GM21825 (cell line): ENCODE measurements around the gene FOXF1.

ENCODE experiments used
- ATAC-seq: cut with Tn5 transposase; IDR thresholded peaks from one replicate; pipeline ENCODE4 v1.9.1; 2021; ENCODE audit warnings: mild to moderate bottlenecking, moderate library complexity; ENCODE audit not compliant: unreplicated experiment

FOXF1 gene

DNA sequence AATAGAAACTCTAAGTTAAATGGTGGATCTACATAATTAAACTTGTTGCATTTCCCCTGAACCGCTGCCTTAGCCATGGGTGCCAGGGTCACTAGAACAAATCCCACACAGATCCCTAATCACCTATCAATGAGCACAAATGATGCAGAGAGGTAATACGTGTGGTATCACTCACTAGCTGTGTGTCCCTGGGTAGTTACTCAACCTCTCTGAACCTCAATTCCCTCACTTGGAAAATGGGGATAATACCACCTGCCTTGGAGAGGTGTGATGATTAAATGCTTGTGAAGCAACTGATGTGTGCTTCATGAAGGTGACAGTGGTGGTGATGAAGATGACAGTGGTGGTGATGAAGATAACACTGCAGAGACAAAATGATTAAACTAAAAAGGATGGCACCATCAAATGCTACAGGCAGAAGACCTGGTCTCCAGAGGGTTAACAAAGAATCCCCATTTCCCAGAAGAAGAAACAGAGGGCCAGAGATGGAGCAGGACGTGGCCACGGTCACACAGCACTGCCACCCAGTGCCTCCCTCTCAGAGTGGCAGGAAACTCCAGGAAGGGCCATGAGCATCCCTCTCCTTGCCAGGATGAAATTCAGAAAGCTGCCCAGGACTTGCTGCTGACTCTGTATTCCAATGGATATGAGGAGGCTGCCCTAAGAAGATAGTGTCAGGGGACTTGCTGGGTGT is 17.9 kb upstream of the FOXF1 start:
- ATAC-seq, result no peak

DNA sequence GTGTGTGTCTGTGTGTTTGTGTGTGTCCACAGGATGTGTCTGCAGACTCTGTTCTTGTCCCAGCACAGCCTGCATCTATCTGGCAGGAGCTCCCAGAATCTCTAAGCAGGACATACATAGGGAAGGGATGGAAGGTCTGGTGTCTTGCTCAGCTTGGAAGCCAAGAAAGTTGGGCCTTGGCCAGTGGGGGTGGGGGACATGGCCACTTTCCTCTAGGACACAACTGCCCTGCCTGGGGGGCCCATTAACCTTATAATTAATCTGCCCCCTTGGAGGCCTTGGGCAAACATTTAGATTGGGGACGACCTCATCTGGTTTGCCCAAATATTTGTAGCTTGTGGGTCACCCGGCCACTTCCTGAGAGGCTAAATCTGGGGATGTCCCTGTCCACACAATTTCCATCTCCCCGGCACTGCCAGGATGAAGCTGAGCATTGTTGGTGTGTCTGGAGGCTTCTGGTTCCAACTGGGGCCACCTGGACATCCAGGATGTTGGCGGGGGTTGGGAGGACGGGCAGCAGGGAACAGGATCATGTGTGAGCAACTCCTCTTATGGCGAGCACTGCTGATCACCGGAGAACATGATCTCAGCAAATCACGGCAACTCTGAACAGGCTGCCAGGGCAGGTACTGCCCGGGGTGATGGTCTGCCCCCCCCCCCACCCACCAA is 17.2 kb upstream of the FOXF1 start:
- ATAC-seq, result no peak

DNA sequence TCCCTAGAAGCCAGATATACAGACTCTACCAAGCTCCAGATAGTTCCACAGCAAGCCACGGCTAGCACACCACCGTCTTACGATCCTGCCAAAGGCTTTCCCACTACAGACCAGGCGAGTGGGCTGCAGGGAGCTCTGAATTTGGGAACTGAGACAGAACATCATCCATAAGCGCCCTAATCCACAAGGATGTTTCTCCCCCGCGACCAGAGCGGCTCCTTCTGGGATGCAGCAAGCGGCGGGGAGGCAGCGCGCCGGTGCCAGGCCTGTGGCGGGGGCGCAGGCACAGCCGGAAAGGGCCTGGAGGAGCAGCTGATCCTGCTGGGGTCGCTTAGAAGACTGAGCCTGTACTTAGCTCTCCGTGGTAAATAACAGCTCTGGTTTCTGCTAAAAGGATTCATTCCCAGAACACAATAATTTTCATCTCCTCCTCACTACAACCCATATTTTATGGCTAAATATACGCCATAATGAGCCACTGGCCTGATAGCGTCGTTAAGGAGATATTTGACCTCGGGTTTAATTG is 16.2 kb upstream of the FOXF1 start:
- no peak for ATAC-seq

DNA sequence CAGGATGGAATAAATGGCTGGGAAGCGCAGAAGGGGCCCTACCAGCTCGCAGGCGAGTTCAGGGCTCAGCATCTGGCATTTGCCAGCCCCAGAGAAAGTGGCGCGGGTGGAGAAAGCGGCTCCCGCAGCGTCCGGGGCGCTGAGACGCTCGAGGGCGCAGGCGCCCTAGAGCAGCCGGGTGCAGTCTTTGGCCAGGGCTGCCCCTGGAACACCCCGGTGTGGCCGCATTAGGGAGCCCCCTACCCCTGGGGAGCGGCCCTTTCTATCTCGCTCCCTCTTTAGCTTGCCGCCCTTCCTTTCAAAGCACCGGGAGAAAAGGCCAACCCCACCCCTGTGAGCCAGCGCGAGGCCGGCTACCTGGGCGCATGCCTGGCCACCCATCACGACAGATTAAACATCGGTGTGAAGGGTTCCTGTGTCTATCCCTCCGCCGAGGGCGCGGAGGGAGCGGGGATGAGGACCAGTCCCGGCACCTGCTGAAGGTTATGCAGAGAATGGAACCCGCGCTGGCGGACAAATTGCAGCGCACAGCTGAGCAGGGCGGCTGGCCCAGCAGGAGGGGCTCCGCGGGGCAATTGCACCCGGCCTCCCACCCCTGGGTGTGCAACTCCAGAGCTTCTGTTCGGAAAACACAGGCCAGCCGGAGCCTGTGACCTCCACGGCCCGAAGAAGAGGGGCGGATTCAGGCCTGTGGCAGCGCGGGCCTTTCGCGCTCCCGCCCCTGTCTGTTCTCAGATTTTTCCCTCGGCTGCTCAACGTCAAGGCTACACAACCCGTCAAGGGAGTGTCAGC is 15.6 kb upstream of the FOXF1 start:
- ATAC-seq, result no peak

DNA sequence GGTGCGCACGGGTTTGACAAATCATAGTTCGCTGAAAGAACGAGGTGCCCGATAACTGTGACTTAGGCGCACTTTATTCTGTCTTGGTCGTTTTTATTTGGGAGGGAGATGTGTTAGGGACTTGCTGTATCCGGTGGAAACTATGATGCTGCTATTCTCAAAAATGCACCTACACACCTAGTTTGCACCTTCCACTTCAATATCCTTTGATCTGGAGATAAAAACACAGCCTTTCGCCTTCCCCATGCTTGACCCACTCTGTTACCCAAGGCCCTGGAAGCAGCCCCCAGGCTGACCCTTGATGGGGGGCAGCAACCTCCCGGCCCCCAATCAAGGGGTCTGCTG is 15.0 kb upstream of the FOXF1 start:
- ATAC-seq, result no peak

DNA sequence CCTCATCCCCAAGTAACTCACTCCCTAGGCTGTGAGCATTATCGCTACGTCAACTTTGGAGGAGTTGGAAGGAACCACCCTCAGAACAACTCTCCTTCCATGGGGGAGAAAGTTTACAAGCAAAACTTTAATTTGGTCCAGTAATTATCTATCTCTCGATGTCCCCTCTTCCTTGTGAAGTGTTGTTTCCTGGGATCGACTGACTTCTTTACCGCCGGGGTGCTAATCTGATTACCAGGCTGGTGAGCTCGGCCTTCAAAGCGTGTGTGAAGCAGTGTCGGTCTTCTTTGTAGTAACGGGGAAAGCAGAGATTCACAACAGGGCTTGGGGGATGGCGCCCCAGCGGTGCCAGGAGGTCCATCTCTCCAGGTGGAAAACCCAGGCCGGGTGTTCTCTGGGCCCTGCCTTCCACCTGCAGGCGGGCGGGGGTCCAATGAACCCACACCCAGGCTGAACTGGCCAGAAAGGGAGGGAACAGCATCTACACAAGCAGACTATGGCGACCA is 14.5 kb upstream of the FOXF1 start:
- ATAC-seq, result no peak

DNA sequence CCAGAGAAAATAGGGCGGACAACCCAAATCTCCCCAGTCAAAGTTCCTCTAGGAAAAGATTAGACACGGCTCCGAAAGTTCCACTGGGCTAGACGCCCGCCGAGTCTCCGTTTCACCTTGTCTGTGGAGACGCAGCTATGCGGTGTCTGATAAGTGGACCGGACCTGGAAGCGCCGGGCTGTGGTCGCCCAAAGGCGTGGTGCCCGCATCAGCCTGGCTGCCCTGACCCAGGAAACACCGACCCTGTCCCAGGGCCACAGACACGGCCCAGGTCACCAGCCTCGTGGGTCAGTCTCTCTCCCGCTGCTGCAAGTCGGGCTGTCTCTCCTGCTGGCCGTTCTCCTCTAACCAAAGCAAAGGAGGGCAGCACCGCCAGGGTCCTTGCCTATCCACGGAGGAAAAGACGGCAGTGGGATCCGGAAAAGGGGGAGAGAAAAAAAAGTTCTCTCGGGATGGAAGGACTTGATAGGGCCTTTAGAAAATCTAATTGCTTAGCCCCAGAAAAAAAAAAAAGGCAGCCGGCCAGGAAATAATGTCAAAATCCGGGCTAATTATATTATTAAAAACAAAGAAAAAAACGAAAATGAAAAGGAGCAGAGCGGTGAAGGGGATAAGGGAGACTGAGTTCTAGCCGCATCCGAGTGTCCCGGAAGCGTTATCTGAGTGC is 13.9 kb upstream of the FOXF1 start:
- no peak for ATAC-seq

DNA sequence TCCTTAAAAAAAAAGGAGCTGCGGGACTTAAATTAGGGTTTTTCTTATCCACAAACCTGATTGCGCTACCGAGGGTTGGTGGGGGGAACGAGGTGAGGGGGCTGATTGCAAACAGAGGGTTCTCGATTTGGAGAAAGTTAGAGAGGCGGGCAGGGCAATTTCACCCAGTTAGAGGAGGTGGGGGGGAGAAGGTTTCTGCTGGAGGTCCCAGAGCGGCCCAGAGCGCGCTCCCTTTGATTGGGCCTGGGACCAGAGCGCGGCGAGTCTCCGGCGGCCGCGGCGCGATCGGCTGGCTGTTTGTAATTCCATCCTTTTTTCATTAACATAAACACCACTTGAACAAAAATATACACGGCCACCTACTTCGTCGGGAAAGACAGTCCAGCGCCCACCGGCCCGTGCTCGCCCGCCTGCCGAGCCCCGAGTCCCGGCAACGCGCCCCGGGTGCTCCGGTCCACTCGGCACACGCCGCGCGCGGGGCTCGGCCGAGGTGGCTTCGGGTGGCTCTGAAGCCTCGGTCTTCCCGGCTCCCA is 13.3 kb upstream of the FOXF1 start:
- ATAC-seq, result no peak

DNA sequence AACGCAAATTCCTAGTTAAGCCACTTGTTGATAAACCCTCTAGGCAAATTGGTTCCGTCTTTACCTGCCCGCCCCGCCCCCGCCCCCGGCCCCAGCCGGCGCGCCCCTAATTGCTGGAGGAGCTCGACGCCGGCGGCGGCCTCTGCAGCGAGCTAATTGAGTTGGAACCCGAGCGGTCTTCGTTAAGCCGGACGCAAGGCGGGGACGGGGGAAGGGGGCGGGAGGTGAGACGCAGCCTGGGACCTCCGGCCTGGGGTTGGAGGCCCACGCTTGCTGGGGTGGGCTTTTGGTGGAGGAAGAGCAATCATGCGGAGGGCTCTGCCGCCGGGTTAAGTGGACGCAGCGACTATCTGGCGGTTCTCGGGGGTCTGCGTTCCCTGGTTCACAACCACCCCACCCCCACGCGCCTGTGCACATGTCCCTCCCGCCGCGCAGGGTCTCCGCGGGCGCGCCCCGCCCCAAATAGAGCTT is 12.7 kb upstream of the FOXF1 start:
- no peak for ATAC-seq

DNA sequence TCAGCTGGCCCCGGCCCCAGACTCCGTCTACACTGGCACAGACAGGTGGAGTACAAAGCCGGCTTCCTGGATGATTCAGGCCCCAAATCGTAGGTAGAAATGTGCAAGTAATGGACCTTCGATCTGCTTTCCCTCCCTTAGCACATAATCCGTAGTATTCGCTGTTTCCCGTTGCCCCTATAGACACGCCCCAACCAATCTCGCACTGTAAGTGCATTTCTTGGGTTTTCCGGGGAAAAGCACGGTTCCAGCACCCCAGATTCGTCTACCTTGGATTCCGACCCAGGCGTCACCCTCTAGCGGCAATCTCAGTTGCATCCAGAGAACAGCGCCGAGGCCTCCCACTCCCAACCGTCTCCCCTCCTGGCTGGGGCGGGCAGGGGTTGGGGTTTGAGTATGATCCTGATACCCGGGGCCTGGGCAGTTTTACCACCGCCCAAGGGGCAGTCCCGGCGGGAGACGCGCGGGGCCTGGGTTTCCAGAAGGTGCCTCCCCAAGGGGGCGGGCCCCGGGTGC is 12.1 kb upstream of the FOXF1 start:
- ATAC-seq, result no peak

DNA sequence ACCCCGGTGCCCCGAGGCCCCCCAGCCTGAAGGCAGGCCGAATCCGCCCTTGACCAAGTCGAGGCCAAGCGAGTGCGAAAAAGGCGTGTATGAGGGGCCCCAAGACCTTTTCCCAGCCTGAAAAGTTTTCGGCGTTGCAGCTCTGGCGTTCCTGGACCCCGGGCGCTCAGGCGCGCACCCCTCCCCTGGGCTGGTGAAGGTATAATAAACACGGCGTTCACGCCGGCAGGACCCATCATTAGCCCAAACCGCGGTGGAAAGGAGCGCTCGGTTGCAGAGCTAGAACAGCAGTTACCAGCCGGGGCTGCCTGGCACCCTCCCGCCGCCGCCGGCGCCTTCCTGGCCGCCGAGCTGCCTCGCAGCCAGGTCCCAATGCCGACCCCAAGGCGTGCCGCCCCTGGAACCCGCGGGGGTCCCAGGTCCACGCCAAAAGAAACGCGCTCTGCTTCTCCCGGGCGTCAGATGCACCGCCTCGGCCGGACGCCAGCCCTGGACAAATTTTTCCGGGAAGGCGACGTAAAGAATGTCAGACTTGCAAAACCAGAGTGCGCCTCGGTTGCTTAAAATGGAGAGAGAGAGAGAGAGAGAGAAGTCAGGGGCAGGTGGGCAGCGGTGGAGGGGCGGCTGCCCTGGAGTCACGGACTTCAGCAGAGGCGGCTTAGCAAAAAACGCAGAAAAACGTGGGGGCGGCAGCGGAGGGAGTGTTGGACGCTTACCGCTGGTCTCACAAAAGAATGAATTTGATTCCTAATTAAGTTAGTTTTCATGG is 11.5 kb upstream of the FOXF1 start:
- no peak for ATAC-seq

DNA sequence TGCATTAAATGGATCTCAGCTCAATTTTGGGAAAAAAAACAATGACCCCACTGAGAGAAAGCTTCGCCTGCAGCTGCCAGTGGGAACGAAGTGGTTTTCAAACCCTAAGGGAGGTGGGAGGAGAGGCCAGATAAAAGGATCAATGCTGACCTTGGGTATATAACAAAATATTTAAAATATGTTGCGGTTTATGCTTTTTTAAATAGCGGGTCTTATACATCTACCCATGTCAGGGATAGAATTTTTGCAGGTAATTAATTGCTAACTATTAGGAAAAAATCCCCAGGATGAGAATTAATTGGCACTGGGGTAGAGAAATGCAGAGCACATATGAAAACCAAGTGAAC is 10.9 kb upstream of the FOXF1 start:
- ATAC-seq, result no peak

DNA sequence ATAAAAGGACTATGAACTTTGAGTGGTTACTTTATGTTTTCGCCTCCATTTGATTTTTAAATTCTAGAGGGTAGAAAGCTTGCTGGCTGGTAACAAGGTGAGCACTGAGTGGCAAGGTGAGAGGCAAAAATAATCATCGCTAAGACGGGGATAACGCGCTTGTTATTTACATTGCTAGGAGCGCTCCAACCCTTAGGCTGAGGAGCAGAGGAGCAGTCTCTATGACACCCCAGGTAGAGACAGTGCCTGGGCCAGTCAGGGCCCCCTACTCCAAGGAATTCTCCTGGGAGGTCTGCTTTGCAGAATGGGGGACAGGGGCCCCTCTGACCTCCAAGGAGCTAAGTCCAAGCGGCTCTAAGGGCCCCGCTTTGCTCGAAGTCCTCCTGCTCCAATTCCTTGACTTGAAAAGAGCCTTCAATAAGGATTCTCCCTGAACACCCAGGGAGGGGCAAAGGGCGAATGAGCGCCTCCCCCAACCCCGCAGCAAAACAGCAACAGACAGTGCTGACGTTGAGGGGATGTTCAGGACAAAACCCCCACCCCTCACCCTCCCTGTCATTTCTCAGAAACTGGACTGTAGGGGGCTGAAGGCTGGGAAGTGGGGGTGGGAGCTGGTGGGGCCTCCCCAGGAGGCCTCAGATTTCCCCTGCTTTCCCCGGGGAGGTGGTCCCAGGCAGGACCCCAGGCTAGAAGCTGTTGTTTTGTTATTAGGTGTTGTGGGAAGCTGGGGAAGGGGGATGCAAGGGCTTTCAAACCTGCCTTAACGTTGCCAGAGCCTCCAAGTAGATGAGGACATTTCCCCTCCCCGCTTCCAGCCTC is 10.2 kb upstream of the FOXF1 start:
- no peak for ATAC-seq

DNA sequence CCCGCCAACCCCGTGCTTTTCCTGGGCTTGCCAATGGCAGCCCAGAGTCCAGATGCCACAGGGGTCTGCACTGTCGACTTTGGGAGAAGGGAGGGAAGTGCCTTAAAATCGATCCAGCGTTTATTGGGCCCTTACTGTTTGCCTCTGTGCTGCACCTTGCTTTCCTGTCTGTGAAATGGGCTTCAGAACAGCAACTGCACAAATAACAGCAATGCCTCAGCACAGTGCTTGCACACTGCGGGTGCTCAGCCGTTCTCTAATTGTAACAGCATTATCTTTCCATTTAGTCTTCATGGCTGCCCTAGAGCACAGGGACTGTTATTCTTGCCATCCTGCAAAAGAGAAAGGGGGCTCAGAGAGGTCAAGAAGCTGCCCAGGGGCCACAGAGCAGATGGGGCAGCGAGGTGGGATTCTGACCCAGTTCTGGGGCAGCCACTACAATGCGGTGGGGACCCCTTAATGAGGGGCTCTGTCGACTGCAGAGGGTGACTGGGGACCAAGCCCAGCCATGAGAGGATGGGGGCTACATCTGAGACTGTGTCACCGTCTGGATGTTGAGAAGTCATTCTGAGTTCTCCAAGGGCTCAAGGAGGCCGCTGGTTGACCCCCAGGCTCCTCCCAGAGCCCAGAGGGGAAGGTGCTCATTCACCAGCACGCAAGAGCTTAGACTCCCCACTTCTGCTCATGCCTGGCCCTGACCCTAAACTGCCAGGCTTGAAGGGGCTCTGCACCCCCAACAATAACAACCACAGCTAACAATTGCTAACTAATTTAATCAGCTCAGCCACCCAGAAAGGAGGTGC is 9.4 kb upstream of the FOXF1 start:
- no peak for ATAC-seq

DNA sequence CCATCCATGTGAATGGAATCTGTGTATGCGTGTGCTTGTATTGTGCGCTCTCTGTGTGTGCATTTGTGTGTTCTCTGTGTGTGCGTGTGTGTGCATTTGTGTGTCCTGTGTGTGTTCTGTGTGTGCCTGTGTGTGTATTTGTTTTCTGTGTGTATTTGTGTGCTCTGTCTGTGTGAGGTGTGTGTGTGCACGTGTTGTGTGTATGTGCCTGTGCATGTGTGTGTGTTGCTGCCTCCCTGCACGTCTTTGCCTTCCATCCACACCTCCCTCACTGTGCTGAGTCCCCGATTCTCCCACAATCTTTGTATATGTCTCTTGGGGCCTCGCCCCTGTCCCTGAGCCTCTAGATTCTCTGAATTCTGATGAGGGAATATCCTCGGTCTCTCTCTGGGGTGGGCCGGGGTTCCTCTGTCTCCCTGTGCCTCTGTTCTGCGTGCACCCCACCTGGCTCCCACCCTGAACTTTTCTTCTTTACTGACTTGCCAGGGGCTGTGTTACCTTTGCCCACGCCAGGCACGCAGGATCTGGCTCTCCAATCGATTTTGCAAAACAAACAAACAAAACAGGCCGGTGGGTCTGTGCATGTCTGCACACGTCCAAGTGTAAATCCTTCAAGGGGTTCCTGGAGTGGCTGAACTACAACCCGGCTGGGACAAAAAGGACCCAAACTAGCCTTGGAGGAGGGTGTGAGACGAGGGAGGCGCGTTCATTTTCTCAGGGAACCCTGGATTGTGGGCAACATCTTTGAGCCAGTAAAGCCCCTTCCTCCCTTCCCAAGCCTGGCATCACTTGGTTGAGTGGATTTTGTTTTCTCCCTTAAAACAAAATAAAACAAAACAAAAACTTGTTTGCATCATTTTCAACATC is 8.1 kb upstream of the FOXF1 start:
- no peak for ATAC-seq

DNA sequence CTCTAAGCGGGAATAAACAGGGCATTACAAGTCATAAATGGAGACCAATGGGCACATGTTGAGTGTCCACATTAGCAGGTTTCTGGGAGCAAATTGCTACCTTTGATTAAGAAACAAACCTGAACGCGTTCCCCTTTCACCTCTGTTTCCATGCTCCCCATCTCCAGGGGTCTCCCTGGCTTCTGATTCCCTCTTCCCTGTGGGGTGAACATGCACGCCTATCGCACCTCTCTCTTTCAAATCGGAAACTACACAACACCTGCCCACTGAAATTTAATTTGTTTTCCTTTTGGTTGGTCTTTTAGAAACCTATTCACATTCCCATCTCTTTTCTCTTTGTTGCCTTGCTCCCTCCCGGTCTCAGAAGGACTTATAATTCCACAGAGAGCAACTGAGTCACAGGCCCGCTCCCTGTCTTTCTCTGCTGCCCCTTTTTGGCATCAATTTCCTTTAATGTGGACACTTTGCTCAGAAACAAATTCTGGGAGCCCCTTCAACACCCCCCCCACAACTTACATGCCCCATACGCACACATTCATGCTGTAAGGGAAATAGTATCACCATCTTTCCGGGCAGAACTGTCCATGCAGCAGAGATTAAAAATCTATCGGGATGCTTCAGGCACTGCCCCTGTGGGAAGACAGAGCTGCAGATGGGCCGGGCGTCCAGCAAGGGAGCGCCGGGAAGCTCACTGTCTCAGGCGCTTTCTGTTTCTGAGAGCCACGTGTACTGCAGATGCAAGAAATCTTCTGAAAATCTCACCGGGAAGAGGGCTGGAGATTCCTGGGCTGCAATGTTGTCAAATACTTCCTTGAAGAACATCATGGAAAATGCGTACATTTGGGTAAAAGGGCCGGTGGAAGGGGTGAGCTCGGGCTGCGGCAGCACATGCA is 7.2 kb upstream of the FOXF1 start:
- no peak for ATAC-seq
